GM23248 (cell line): ENCODE data around the gene STX16.

Experiments
- EZH2 ChIP-seq: fragments of 200-600 bp; sonication (generic); IDR thresholded peaks from 2 replicates; pipeline ENCODE4 v1.6.1; 2018; ENCODE audit warnings: antibody characterized with exemption, mild to moderate bottlenecking; ENCODE audit not compliant: insufficient read depth, poor library complexity, severe bottlenecking
- EZH2phosphoT487 ChIP-seq: fragments of 200-600 bp; sonication (generic); IDR thresholded peaks from 2 replicates; pipeline ENCODE4 v1.6.1; 2018; ENCODE audit warnings: antibody characterized with exemption, moderate library complexity, mild to moderate bottlenecking, low read depth; ENCODE audit not compliant: insufficient read depth

- TF ChIP-seq EZH2 (no peak), EZH2phosphoT487 (no peak)
Measured at GRCh38 chr20:58708246-58708931, 57.3 kb downstream of the STX16 start.
